ENCODE results near the gene ERC2.

The ERC2 gene

DNA sequence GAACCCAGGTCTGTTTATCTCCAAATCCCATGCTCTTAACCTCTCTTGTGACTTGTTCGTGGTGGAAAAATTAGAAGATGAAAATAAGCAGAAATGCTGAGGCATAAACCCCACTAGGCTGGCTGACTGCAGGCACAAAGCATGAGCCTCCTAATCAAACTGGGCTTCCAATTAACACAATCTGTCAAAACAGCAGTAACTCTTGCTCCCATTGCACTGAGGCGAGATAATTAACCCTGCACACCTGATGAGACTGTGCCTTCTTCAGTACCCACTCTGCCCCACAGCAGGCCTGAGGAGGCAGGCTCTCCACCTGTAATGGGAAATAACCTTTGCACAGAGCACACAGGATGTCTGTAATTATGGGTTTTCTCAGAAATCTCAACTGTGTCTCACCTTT is 696.8 kb downstream of the ERC2 start:
- H3K27me3 ChIP-seq (ENCODE audit: control insufficient read depth, insufficient read depth, low read length), result no peaks in the 10 kb centered on the region
- no peak overlapping the region for H3K9ac ChIP-seq (ENCODE audit: low read length)
- no peaks in the 10 kb centered on the region for H3K36me3 ChIP-seq (ENCODE audit: control insufficient read depth, insufficient read depth, low read length)
- H3K4me3 ChIP-seq (ENCODE audit: low read length), result no peak overlapping the region
- no peak overlapping the region for H3K27ac ChIP-seq (ENCODE audit: low read depth, low read length)
- H3K4me1 ChIP-seq (ENCODE audit: control insufficient read depth, insufficient read depth, low read length), result no peaks in the 10 kb centered on the region

DNA sequence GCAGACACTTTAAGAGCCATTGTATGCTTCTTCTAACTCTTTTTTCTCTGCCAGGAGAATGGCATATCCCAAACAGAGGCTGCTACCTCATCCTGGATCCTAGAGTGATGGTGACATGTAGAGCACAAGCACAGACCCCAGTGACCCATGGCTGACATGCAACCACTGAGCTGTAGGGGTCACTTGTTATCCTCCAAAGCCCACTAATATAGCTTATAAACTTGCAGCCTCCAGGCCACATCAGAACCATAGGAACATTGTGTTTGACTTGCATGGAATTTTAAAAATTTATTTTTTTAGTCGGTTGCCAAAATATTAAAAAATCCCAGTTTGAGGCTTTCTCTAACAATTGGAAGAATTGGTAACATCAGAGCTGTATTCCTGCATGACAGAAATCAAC is 698.2 kb downstream of the ERC2 start:
- no peak overlapping the region for H3K9ac ChIP-seq (ENCODE audit: low read length)
- no peak overlapping the region for H3K27ac ChIP-seq (ENCODE audit: low read depth, low read length)
- no peaks in the 10 kb centered on the region for H3K27me3 ChIP-seq (ENCODE audit: control insufficient read depth, insufficient read depth, low read length)
- no peaks in the 10 kb centered on the region for H3K36me3 ChIP-seq (ENCODE audit: control insufficient read depth, insufficient read depth, low read length)
- H3K4me1 ChIP-seq (ENCODE audit: control insufficient read depth, insufficient read depth, low read length), result no peaks in the 10 kb centered on the region
- no peak overlapping the region for H3K4me3 ChIP-seq (ENCODE audit: low read length)

DNA sequence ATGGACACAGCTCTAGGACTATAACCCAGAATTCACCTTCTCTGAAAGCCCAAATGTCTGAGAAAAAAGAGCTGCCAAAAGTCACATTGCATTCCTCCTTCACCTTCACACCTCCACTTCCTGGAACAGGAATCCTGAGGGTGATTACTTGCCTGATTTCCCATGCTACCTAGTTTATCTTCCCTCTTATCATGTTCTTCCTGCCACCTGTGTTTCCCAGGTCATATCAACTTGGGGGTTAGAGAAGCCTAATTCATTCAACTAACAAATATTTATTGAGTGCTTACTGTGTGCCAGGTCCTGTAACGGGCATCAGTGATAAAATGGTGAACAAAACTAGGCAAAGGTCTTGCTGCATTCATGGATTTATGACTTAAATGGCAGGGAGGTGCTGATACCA is 701.5 kb downstream of the ERC2 start:
- Histone ChIP-seq H3K4me1 (ENCODE audit: control insufficient read depth, insufficient read depth, low read length) (no peaks in the 10 kb centered on the region), H3K27ac (ENCODE audit: low read depth, low read length) (no peak overlapping the region), H3K9ac (ENCODE audit: low read length) (no peak overlapping the region), H3K27me3 (ENCODE audit: control insufficient read depth, insufficient read depth, low read length) (no peaks in the 10 kb centered on the region), H3K36me3 (ENCODE audit: control insufficient read depth, insufficient read depth, low read length) (no peaks in the 10 kb centered on the region), H3K4me3 (ENCODE audit: low read length) (no peak overlapping the region)

DNA sequence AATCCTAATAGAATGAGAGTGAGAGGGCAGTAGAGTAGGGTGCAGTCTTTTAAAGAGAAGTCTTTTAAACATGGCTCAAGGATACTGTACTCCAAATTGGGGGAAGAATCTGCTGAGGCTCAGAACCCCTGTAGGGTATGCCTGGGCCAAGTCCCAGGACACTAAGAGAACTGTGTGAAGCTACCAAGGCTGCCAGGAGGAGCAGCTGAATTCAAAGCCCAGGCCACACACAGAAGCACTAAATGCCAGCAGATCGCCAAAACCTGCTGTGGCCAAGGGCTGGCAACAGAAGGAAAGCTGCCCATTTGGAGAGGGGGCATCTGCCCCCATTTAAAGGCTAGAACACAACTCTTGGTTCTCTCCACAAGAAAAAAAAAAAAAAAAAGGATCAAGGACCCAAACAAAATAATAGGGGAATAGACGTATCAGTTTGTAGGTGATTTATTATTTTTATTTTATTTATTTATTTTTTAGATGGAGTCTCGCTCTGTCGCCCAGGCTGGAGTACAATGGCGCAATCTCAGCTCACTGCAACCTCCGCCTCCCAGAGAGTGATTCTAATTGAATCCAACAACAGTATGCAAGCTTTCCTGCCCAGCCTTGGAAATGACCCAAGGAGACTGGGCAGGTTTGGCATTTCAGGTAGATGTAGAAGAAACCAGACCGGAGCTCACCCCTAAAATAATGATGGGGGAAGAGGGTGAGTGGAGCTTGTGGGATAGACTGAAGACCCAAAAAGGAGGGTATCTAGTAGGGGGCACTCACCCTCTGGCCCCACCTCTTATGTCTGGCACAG is 702.2 kb downstream of the ERC2 start:
- Histone ChIP-seq H3K27ac (ENCODE audit: low read depth, low read length) (no peak overlapping the region), H3K4me3 (ENCODE audit: low read length) (no peak overlapping the region), H3K27me3 (ENCODE audit: control insufficient read depth, insufficient read depth, low read length) (no peaks in the 10 kb centered on the region), H3K36me3 (ENCODE audit: control insufficient read depth, insufficient read depth, low read length) (no peaks in the 10 kb centered on the region), H3K9ac (ENCODE audit: low read length) (no peak overlapping the region), H3K4me1 (ENCODE audit: control insufficient read depth, insufficient read depth, low read length) (no peaks in the 10 kb centered on the region)

DNA sequence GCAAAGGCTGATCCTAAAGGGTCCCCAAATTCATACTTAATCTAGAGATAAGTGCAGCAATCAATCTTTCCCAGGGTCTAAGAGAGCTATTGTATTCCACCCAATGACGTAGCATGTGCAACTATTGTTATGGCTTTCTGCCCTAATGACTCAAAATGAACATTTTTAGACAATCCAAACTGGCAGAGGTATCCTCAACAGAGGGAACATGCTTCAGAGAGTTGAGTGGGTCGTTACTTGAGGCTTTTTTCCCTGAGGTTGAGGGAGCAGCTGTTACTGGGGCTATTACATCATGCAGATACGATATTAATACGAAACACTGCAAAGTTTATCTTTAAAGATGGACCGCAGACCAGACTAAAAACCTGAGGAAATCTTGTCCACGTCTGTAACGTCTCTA is 702.9 kb downstream of the ERC2 start:
- Histone ChIP-seq H3K4me3 (ENCODE audit: low read length) (no peak overlapping the region), H3K9ac (ENCODE audit: low read length) (no peak overlapping the region), H3K36me3 (ENCODE audit: control insufficient read depth, insufficient read depth, low read length) (no peaks in the 10 kb centered on the region), H3K27me3 (ENCODE audit: control insufficient read depth, insufficient read depth, low read length) (no peaks in the 10 kb centered on the region), H3K27ac (ENCODE audit: low read depth, low read length) (no peak overlapping the region), H3K4me1 (ENCODE audit: control insufficient read depth, insufficient read depth, low read length) (no peaks in the 10 kb centered on the region)

- Histone ChIP-seq H3K4me1 (ENCODE audit: control insufficient read depth, insufficient read depth, low read length) (no peaks in the 10 kb centered on the region), H3K4me3 (ENCODE audit: low read length) (no peak overlapping the region), H3K27me3 (ENCODE audit: control insufficient read depth, insufficient read depth, low read length) (no peaks in the 10 kb centered on the region)
Observed at GRCh38 chr3:55756976-55757375, 711.3 kb downstream of the ERC2 start.

GRCh38 chr3:55755516-55756205 is 712.6 kb downstream of the ERC2 start:
- no peaks in the 10 kb centered on the region for H3K4me1 ChIP-seq (ENCODE audit: control insufficient read depth, insufficient read depth, low read length)
- H3K27ac ChIP-seq (ENCODE audit: low read depth, low read length), result no peak overlapping the region
- no peaks in the 10 kb centered on the region for H3K27me3 ChIP-seq (ENCODE audit: control insufficient read depth, insufficient read depth, low read length)
- H3K36me3 ChIP-seq (ENCODE audit: control insufficient read depth, insufficient read depth, low read length), result no peaks in the 10 kb centered on the region
- no peak overlapping the region for H3K9ac ChIP-seq (ENCODE audit: low read length)
- H3K4me3 ChIP-seq (ENCODE audit: low read length), result no peak overlapping the region

More at GRCh38 chr3:55756976-55757375, 711.3 kb downstream of the ERC2 start:
- Histone ChIP-seq H3K36me3 (ENCODE audit: control insufficient read depth, insufficient read depth, low read length) (no peaks in the 10 kb centered on the region), H3K27ac (ENCODE audit: low read depth, low read length) (no peak overlapping the region), H3K9ac (ENCODE audit: low read length) (no peak overlapping the region)

GRCh38 chr3:55752911-55753310 is 715.4 kb downstream of the ERC2 start:
- Histone ChIP-seq H3K4me1 (ENCODE audit: control insufficient read depth, insufficient read depth, low read length) (no peaks in the 10 kb centered on the region), H3K9ac (ENCODE audit: low read length) (no peak overlapping the region), H3K27ac (ENCODE audit: low read depth, low read length) (no peak overlapping the region), H3K36me3 (ENCODE audit: control insufficient read depth, insufficient read depth, low read length) (no peaks in the 10 kb centered on the region), H3K27me3 (ENCODE audit: control insufficient read depth, insufficient read depth, low read length) (no peaks in the 10 kb centered on the region), H3K4me3 (ENCODE audit: low read length) (no peak overlapping the region)

- Histone ChIP-seq H3K4me3 (ENCODE audit: low read length) (no peak overlapping the region), H3K27me3 (ENCODE audit: control insufficient read depth, insufficient read depth, low read length) (no peaks in the 10 kb centered on the region), H3K4me1 (ENCODE audit: control insufficient read depth, insufficient read depth, low read length) (no peaks in the 10 kb centered on the region), H3K36me3 (ENCODE audit: control insufficient read depth, insufficient read depth, low read length) (no peaks in the 10 kb centered on the region), H3K9ac (ENCODE audit: low read length) (no peak overlapping the region), H3K27ac (ENCODE audit: low read depth, low read length) (no peak overlapping the region)
Observed at GRCh38 chr3:55751730-55752129, 716.5 kb downstream of the ERC2 start.

DNA sequence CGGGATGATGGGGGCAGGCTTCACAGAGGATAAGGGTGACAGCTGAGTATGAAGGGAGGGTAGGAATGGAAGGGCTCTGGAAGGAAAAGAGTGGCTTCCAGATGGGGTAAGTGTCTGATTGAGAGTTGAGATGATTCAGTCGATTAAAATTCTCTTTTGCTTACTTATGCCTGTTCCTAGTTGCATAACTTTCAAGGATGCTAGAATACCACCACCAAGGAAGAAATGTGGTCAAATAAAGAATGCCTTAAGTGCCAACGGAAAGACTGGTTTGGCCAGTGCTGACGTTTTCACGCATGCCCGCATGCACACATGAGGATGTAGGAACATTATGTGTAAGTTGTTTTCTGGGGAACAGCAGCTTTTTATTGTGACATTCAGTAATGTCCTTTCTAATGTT is 717.7 kb downstream of the ERC2 start:
- Histone ChIP-seq H3K36me3 (ENCODE audit: control insufficient read depth, insufficient read depth, low read length) (no peaks in the 10 kb centered on the region), H3K27me3 (ENCODE audit: control insufficient read depth, insufficient read depth, low read length) (no peaks in the 10 kb centered on the region), H3K4me3 (ENCODE audit: low read length) (no peak overlapping the region), H3K9ac (ENCODE audit: low read length) (no peak overlapping the region), H3K27ac (ENCODE audit: low read depth, low read length) (no peak overlapping the region), H3K4me1 (ENCODE audit: control insufficient read depth, insufficient read depth, low read length) (no peaks in the 10 kb centered on the region)

DNA sequence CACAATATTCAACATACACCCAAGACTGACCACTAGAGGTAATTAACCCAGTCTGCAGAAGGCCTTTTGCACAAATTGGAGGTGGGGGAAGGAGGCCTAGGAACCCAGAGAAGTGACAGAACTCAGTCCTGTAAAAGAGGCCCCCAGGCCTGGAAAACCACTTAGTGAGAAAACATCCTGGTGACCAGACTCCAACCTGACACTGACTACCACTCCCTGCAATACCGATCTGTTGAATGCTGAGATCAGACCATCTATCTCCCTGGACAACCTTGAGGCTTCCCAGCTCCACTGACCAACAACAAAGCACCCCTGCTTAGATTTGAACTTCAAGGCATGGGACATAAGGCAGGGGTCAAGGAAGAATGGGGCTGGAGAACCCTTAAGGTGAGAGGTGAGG is 719.2 kb downstream of the ERC2 start:
- no peaks in the 10 kb centered on the region for H3K36me3 ChIP-seq (ENCODE audit: control insufficient read depth, insufficient read depth, low read length)
- H3K27ac ChIP-seq (ENCODE audit: low read depth, low read length), result no peak overlapping the region
- no peak overlapping the region for H3K4me3 ChIP-seq (ENCODE audit: low read length)
- no peaks in the 10 kb centered on the region for H3K4me1 ChIP-seq (ENCODE audit: control insufficient read depth, insufficient read depth, low read length)
- no peak overlapping the region for H3K9ac ChIP-seq (ENCODE audit: low read length)
- no peaks in the 10 kb centered on the region for H3K27me3 ChIP-seq (ENCODE audit: control insufficient read depth, insufficient read depth, low read length)

DNA sequence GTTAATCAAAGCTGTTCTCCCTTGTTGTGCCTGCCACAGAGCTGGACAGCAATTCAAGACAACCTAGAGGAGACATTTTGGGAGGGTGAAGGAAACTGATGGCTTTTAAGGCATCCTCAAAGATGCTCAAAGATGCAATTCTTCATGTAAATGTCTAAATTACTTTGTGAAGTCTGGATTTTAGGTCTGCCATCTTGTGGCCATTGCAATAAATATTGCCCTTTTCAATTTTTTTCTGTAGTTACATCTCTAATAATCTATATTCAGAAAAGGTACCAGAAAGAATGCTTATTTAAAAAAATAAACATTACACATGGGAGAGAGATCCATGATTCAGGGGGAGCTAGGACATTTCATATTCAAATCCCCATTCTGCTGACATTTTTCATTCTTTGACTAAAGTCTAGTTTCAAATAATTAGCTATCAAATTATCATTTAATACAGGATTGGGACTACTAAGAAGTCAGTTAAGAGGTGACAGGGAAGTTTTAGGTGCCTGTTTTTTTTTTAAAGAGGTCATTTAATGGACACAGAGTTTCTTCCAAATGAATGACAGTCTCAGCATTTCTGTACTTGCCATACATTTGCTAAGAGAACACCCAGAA is 721.4 kb downstream of the ERC2 start:
- H3K4me1 ChIP-seq (ENCODE audit: control insufficient read depth, insufficient read depth, low read length), result no peaks in the 10 kb centered on the region
- no peaks in the 10 kb centered on the region for H3K36me3 ChIP-seq (ENCODE audit: control insufficient read depth, insufficient read depth, low read length)
- H3K4me3 ChIP-seq (ENCODE audit: low read length), result no peak overlapping the region
- H3K27ac ChIP-seq (ENCODE audit: low read depth, low read length), result no peak overlapping the region
- no peak overlapping the region for H3K9ac ChIP-seq (ENCODE audit: low read length)
- no peaks in the 10 kb centered on the region for H3K27me3 ChIP-seq (ENCODE audit: control insufficient read depth, insufficient read depth, low read length)

GRCh38 chr3:55742832-55743136 is 725.5 kb downstream of the ERC2 start:
- H3K27ac ChIP-seq (ENCODE audit: low read depth, low read length), result no peak overlapping the region
- no peaks in the 10 kb centered on the region for H3K4me1 ChIP-seq (ENCODE audit: control insufficient read depth, insufficient read depth, low read length)
- H3K27me3 ChIP-seq (ENCODE audit: control insufficient read depth, insufficient read depth, low read length), result no peaks in the 10 kb centered on the region
- H3K9ac ChIP-seq (ENCODE audit: low read length), result no peak overlapping the region
- no peak overlapping the region for H3K4me3 ChIP-seq (ENCODE audit: low read length)
- no peaks in the 10 kb centered on the region for H3K36me3 ChIP-seq (ENCODE audit: control insufficient read depth, insufficient read depth, low read length)
